RWPE2 (cell line): Measurements from ENCODE around the gene RABGAP1L.
"Not testable (repeated sequence)": the region's sequence is repeated elsewhere in the genome, so short reads cannot be mapped to it uniquely, and the experiment has no call there.

Experiments used
- ATAC-seq: fragments of 200-7000 bp; cut with Tn5 transposase; 3 replicates; pipeline ENCODE4 v1.9.1; 2021; ENCODE audit warnings: low read depth
- DNase-seq: peaks from one replicate; pipeline ENCODE4 v3.0.0-alpha.2; 2020; ENCODE audit warnings: low spot score
- H3K27ac ChIP-seq: fragments of 450-650 bp; 2 replicates; pipeline ENCODE4 v1.5.1; 2017; ENCODE audit warnings: mild to moderate bottlenecking; ENCODE audit not compliant: poor library complexity, severe bottlenecking
- H3K27me3 ChIP-seq: fragments of 250-450 bp; sonication (Bioruptor Pico); 2 replicates; pipeline ENCODE4 v1.5.1; 2021; ENCODE audit warnings: mild to moderate bottlenecking, moderate library complexity; ENCODE audit not compliant: insufficient read depth, poor library complexity, severe bottlenecking
- H3K36me3 ChIP-seq: fragments of 250-450 bp; sonication (Bioruptor Pico); 2 replicates; pipeline ENCODE4 v1.5.1; 2020; ENCODE audit warnings: low read depth, mild to moderate bottlenecking, moderate library complexity
- H3K4me1 ChIP-seq: fragments of 250-450 bp; sonication (Bioruptor Pico); 2 replicates; pipeline ENCODE4 v1.5.1; 2021; ENCODE audit warnings: mild to moderate bottlenecking, moderate library complexity; ENCODE audit not compliant: insufficient read depth, poor library complexity, severe bottlenecking
- H3K4me3 ChIP-seq: fragments of 250-450 bp; sonication (Bioruptor Pico); 2 replicates; pipeline ENCODE4 v1.5.1; 2021; ENCODE audit warnings: mild to moderate bottlenecking, moderate library complexity; ENCODE audit not compliant: severe bottlenecking
- H3K9me3 ChIP-seq: fragments of 250-450 bp; sonication (Bioruptor Pico); 2 replicates; pipeline ENCODE4 v1.5.1; 2021; ENCODE audit warnings: mild to moderate bottlenecking, moderate library complexity; ENCODE audit not compliant: severe bottlenecking
- CTCF ChIP-seq: fragments of 450-650 bp; IDR thresholded peaks from one replicate; pipeline ENCODE4 v1.5.1; 2017; ENCODE audit warnings: mild to moderate bottlenecking, moderate library complexity; ENCODE audit not compliant: poor library complexity, severe bottlenecking

The RABGAP1L gene

DNA sequence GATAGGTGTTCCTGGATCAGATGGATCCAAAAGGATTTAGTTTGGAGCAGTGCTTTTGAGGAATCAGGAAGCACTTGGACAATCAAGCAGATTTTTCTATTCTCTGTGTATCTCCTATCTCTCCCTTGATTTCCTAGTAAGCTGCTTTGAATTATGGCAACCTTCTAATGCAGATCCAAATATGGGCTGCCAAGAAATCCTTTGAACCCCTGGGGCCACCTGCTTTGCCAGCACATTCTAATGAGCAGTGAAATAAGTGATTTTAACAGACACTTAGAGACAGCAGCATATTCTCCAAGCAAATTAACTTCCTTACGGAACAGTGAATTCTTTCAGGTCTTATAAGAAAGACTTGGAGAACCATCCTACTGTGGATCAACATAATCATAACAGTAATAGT is 483.9 kb downstream of the RABGAP1L start:
- H3K36me3 ChIP-seq, result no peaks in the 10 kb centered on the region; the same call in 1 of the 2 replicates
- DNase-seq, result no peak
- H3K27ac ChIP-seq, result no peak overlapping the region
- H3K4me3 ChIP-seq, result no peak overlapping the region
- no peak for TF ChIP-seq CTCF
- ATAC-seq, result no peak
- peaks cover 1% of the 10 kb centered on the region for H3K9me3 ChIP-seq
- no peaks in the 10 kb centered on the region for H3K27me3 ChIP-seq
- no peaks in the 10 kb centered on the region for H3K4me1 ChIP-seq

GRCh38 chr1:174649572-174649971 is 490.3 kb downstream of the RABGAP1L start:
- not testable (repeated sequence) for ATAC-seq, H3K4me3 ChIP-seq, DNase-seq, H3K4me1 ChIP-seq, H3K36me3 ChIP-seq, H3K9me3 ChIP-seq, H3K27ac ChIP-seq, H3K27me3 ChIP-seq

DNA sequence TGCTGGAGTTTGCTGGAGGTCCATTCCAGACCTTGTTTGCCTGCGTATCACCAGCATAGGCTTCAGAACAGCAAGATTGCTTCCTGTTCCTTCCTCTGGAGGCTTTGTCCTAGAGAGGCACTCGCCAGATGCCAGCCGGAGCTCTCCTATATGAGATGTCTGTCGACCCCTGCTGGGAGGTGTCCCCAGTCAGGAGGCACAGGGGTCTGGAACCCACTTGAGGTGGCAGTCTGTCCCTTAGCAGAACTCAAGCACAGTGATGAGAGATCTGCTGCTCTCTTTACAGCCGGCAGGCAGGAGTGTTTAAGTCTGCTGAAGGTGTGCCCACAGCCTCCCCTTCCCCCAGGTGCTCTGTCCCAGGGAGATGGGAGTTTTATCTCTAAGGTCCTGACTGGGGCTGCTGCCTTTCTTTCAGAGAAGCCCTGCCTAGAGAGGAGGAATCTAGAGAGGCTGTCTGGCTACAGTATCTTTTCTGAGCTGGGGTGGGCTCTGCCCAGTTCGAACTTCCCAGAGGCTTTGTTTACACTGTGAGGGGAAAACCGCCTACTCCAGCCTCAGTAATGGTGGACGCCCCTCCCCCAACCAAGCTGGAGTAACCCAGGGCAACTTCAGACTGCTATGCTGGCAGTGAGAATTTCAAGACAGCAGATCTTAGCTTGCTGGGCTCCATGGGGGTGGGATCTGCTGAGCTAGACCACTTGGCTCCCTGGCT is 493.4 kb downstream of the RABGAP1L start:
- Histone ChIP-seq H3K4me3 (no peak overlapping the region), H3K36me3 (no peaks in the 10 kb centered on the region), H3K9me3 (no peaks in the 10 kb centered on the region), H3K27me3 (no peaks in the 10 kb centered on the region), H3K4me1 (no peaks in the 10 kb centered on the region), H3K27ac (no peak overlapping the region)
- no peak for TF ChIP-seq CTCF
- ATAC-seq (no peak), DNase-seq (no peak)

- H3K4me1 ChIP-seq, result no peaks in the 10 kb centered on the region
- no peaks in the 10 kb centered on the region for H3K36me3 ChIP-seq
- no peaks in the 10 kb centered on the region for H3K27me3 ChIP-seq
- H3K9me3 ChIP-seq, result no peaks in the 10 kb centered on the region
- ATAC-seq (no peak), DNase-seq (no peak)
- no peak overlapping the region for H3K4me3 ChIP-seq
- no peak for TF ChIP-seq CTCF
- no peak overlapping the region for H3K27ac ChIP-seq
Observed at GRCh38 chr1:174654560-174654959, 495.2 kb downstream of the RABGAP1L start.

- ATAC-seq (no peak), DNase-seq (no peak)
- Histone ChIP-seq H3K36me3 (no peaks in the 10 kb centered on the region), H3K4me3 (no peak overlapping the region), H3K4me1 (no peaks in the 10 kb centered on the region), H3K27me3 (no peaks in the 10 kb centered on the region), H3K27ac (no peak overlapping the region), H3K9me3 (no peaks in the 10 kb centered on the region)
- no peak for TF ChIP-seq CTCF
Observed at GRCh38 chr1:174656409-174657059, 497.2 kb downstream of the RABGAP1L start.
